Heart left ventricle (tissue), 13 donors: ENCODE results near the gene FAM53A.

Experiments
- POLR2A ChIP-seq, 2 donors: fragments of 450-650 bp; IDR thresholded peaks; one replicate each; pipeline ENCODE4 v1.6.1; 2017; ENCODE audit warnings: antibody characterized with exemption in 2 of 2, mild to moderate bottlenecking in 2 of 2, moderate library complexity in 2 of 2
- TF ChIP-seq, protein P1 (sequence below), 12 donors: fragments of 200-600 bp; sonication (generic) in 4 of 12; IDR thresholded peaks; one replicate each; pipeline versions ENCODE4 v1.5.0 to v1.8.0; 2018 to 2022; ENCODE audit warnings: antibody characterized with exemption in 12 of 12, mild to moderate bottlenecking in 5 of 12
- donor health status: ischemic (EF 13 %, LVEDD 7.1; RV severe dilation, severe dysfunction).
- donor health status: DM: no; HTN: yes; CAD: no.
- donor health status: DM: no; HTN: no; CAD: no.
- donor health status: ischemic (EF 25% LVEDD 6.9; RV normal size, moderate dysfunction).
- donor health status: ischemic (EF 25% LVEDD 5.7; RV mildly dilated, moderate dysfunction).
- donor health status: ischemic (EF 35%, LVEDD 5.7; RV mildly dilated, moderate dysfunction).
- donor health status: nonischemic (EF 11% LVEDD 7.7; RV severe dilation, severe dysfunction).
- donor health status: DM: yes; HTN: yes; CAD: no.
- donor health status: PGD.
- donor health status: ischemic (EF 29% LVEDD 5.4; RV normal size, mild dysfunction).
- donor health status: nonischemic (EF 23%, LVEDD 6.1; RV moderate dilation, normal function).

DNA sequence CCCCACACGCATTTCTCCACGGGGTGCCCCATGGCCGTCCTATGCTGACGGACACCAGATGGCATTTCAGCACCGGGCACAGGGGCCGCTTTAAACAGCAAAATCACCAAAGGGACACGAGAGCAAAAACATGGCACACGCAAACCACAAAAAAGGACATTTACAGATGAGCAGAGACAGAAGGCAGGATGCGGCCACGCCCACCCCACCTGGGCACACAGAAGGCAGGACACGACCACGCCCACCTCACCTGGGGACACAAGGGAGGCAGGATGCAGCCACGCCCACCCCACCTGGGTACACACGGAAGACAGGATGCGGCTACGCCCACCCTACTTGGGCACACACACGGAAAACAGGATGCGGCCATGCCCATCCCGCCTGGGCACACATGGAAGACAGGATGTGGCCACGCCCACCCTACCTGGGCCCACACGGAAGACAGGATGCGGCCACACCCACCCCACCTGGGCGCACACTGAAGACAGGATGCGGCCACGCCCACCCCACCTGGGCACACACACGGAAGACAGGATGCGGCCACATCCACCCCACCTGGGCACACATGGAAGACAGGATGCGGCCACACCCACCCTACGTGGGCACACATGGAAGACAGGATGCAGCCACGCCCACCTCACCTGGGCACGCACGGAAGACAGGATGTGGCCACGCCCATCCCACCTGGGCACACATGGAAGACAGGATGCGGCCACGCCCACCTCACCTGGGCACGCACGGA is 69.1 kb downstream of the FAM53A start:
- TF ChIP-seq, protein P1, sequence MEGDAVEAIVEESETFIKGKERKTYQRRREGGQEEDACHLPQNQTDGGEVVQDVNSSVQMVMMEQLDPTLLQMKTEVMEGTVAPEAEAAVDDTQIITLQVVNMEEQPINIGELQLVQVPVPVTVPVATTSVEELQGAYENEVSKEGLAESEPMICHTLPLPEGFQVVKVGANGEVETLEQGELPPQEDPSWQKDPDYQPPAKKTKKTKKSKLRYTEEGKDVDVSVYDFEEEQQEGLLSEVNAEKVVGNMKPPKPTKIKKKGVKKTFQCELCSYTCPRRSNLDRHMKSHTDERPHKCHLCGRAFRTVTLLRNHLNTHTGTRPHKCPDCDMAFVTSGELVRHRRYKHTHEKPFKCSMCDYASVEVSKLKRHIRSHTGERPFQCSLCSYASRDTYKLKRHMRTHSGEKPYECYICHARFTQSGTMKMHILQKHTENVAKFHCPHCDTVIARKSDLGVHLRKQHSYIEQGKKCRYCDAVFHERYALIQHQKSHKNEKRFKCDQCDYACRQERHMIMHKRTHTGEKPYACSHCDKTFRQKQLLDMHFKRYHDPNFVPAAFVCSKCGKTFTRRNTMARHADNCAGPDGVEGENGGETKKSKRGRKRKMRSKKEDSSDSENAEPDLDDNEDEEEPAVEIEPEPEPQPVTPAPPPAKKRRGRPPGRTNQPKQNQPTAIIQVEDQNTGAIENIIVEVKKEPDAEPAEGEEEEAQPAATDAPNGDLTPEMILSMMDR (IDR thresholded peaks at IDR 0.05): no peak
- TF ChIP-seq POLR2A (IDR thresholded peaks at IDR 0.05): no peak
